ENCODE results near the gene CDK11A.
"Not testable (repeated sequence)": the region's sequence is repeated elsewhere in the genome, so short reads cannot be mapped to it uniquely, and the experiment has no call there.

The CDK11A gene

DNA sequence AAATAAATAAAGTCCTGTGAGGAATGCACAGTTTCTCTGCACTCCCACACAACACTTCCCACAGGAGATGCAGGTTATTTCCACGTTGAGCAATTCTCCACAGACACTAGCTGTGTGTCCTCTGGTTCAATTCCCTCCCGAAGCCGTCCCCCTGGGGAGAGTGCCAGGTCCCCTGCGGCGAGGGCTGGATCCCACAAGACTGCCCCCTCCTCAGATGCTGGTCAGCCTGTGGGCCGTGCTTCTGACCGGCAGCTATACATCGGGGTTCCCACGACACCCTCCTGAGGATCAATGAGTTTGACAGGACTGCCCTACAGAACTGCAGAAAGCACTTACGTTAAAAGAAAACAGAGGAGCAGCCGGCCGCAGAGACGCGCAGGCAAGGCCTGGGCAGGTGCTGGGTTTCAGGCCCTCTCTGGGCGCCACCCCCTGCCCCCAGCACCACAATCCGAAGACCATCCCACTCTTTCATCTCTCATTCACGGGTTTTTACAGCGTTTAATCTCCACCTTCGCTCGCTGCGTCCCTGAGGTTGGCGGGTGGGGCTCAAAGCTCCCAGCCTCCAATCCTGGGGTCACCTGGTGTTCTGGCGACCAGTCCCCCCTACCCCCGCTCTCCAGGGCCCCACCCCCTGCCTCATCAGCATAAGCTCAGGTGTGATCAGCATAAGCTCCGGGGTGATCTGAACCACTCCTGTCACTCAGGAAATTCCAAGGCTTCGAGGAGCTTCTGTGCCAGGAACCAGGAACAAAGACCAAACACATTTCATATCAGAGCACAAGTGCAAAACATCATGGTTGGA, 40.9 kb downstream of the CDK11A start:
- in situ Hi-C loops (cut with HindIII; ENCODE audit: low pct_ligation_motif_present, low sequenced_read_pairs): no loop called here
- TF ChIP-seq, protein P1, sequence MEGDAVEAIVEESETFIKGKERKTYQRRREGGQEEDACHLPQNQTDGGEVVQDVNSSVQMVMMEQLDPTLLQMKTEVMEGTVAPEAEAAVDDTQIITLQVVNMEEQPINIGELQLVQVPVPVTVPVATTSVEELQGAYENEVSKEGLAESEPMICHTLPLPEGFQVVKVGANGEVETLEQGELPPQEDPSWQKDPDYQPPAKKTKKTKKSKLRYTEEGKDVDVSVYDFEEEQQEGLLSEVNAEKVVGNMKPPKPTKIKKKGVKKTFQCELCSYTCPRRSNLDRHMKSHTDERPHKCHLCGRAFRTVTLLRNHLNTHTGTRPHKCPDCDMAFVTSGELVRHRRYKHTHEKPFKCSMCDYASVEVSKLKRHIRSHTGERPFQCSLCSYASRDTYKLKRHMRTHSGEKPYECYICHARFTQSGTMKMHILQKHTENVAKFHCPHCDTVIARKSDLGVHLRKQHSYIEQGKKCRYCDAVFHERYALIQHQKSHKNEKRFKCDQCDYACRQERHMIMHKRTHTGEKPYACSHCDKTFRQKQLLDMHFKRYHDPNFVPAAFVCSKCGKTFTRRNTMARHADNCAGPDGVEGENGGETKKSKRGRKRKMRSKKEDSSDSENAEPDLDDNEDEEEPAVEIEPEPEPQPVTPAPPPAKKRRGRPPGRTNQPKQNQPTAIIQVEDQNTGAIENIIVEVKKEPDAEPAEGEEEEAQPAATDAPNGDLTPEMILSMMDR (IDR thresholded peaks at IDR 0.05; ENCODE audit: low read depth, low read length, missing control alignments): no peak
- Histone ChIP-seq H3K27me3 (replicated peaks) (no peaks in the 10 kb centered on the region), H3K36me3 (replicated peaks) (peaks cover 7% of the 10 kb centered on the region), H3K4me3 (ENCODE audit: low read depth, low read length) (no peak overlapping the region), H3K27ac (no peak overlapping the region)
- DNase-seq: no peak

- TF ChIP-seq, protein P1 (IDR thresholded peaks at IDR 0.05; ENCODE audit: low read depth, low read length, missing control alignments): no peak
- H3K4me3 ChIP-seq (ENCODE audit: low read depth, low read length): no peak overlapping the region
- in situ Hi-C loops (cut with HindIII; ENCODE audit: low pct_ligation_motif_present, low sequenced_read_pairs): no loop called here
- H3K36me3 ChIP-seq (replicated peaks): peaks cover 7% of the 10 kb centered on the region
- H3K27me3 ChIP-seq (replicated peaks): no peaks in the 10 kb centered on the region
- peak; percentile 45 for DNase-seq
- peak overlapping the region; percentile 23 for H3K27ac ChIP-seq
These were observed 43.3 kb downstream of the CDK11A start for GRCh38 chr1:1680912-1681273.

- TF ChIP-seq, protein P1 (IDR thresholded peaks at IDR 0.05; ENCODE audit: low read depth, low read length, missing control alignments): no peak
- in situ Hi-C loops (cut with HindIII; ENCODE audit: low pct_ligation_motif_present, low sequenced_read_pairs): no loop called here
- no peak overlapping the region for H3K4me3 ChIP-seq (ENCODE audit: low read depth, low read length)
- no peaks in the 10 kb centered on the region for H3K27me3 ChIP-seq (replicated peaks)
- peak overlapping the region; percentile 23 for H3K27ac ChIP-seq
- no peak for DNase-seq
- peaks cover 2% of the 10 kb centered on the region for H3K36me3 ChIP-seq (replicated peaks)
These were observed 43.9 kb downstream of the CDK11A start for GRCh38 chr1:1680031-1680911.

DNA sequence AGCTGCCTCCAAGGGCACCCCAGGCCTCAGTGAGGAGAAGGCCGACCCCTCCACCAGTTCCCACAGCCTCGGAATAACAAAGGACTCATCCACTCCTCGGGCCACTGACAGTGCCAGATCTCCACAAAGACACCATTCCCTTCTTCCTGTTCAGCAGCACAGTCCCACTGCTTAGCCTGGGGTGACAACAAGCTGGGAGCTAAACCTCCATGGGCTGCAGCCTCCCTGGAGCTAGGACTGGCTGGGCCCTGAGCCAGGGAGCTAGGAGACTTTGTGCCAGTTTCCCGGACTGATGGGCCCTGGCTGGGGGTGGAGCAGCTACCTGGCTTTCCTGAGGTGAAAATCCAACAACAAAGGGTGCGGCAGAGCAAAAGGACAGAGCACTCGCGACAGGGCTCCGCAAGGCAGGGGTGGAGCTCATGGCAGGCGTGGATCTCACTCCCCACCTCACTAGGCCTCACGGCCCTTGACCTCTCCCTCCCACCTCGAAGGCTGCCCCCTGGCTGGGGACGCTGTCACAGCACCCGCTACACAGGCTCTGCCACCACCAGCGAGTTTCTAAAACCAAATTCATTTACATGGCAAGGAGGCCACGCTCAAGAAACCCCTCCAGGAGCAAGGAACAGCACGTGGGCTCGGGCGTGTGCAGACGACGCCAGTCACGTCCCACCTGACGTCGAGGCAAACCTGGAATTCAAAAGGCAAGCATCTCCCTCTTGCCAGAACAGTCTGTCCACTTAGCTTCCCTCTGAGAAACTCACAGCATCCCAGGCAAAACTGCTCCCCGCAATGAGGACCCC, 45.4 kb downstream of the CDK11A start:
- no peak for DNase-seq
- Histone ChIP-seq H3K27ac (no peak overlapping the region), H3K36me3 (replicated peaks) (peaks cover 2% of the 10 kb centered on the region), H3K4me3 (ENCODE audit: low read depth, low read length) (no peak overlapping the region), H3K27me3 (replicated peaks) (no peaks in the 10 kb centered on the region)
- TF ChIP-seq, protein P1 (IDR thresholded peaks at IDR 0.05; ENCODE audit: low read depth, low read length, missing control alignments): peak; percentile 48
- in situ Hi-C loops (cut with HindIII; ENCODE audit: low pct_ligation_motif_present, low sequenced_read_pairs): no loop called here

DNA sequence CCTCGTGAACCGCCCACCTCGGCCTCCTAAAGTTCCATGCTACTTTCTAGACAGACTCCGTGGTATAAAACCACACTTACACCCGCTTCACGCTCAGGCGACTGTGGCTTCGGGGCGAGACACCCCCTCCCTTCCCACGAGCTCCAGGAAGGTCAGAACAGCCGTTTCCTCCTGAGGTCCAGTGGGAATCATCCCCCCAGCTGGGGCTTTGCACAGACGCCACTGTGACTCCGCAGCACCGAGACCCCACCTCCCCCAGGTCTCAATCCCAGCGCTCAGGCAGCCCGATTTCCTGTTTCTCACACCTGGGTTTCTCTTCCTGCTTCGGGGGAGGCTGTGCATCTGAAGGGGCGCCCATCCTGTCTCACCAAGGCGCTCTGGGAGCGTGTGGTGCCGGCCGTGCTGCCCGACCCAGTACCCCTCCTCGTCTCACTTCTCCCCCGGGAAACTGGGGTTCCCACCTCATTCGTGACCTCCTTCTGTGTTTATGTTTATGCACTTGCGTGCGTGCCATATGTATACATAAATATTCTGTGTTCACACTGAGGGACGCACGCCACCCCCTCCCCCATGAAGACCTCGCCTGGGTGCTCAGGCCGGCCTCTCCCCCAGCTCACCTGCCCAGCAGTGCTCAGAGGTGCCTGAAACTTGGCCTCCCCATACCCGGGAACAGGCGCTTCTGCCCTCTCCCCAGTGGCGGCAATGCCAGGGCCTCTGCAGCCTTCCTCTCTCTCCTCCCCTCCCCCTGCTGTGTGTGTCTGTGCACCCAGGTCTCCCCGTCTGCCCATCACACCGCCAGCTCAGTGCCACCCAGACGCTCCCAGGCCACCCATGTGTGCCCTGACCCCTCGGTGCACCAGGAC, 46.2 kb downstream of the CDK11A start:
- TF ChIP-seq, protein P1 (IDR thresholded peaks at IDR 0.05; ENCODE audit: low read depth, low read length, missing control alignments): no peak
- in situ Hi-C loops (cut with HindIII; ENCODE audit: low pct_ligation_motif_present, low sequenced_read_pairs): no loop called here
- no peak for DNase-seq
- no peak overlapping the region for H3K27ac ChIP-seq
- H3K27me3 ChIP-seq (replicated peaks): no peaks in the 10 kb centered on the region
- no peak overlapping the region for H3K4me3 ChIP-seq (ENCODE audit: low read depth, low read length)
- H3K36me3 ChIP-seq (replicated peaks): peaks cover under 1% of the 10 kb centered on the region

DNA sequence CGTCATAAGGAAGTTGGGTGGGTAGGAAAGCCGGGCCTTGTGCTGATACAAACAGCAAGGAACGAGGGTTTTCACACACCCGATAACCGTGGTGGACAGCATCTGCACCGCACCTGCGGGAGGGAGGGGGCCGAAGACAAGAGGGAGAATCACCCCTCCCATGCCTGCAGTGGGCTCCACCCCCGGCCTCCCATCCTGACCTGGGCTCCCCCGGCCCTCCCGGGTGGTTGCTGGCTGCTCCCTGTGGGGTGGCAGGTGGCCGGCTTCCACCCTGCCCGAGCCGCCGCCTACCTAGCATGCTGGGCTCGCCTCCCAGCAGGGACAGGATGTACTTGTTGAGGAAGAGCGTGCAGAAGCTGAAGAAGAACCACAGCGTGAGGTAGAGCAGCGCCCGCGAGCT, 48.1 kb downstream of the CDK11A start:
- H3K27me3 ChIP-seq (replicated peaks); DNase-seq; H3K27ac ChIP-seq; H3K4me3 ChIP-seq (ENCODE audit: low read depth, low read length); in situ Hi-C loops (cut with HindIII; ENCODE audit: low pct_ligation_motif_present, low sequenced_read_pairs): not testable (repeated sequence)
- H3K36me3 ChIP-seq (replicated peaks): peaks cover 18% of the 10 kb centered on the region

DNA sequence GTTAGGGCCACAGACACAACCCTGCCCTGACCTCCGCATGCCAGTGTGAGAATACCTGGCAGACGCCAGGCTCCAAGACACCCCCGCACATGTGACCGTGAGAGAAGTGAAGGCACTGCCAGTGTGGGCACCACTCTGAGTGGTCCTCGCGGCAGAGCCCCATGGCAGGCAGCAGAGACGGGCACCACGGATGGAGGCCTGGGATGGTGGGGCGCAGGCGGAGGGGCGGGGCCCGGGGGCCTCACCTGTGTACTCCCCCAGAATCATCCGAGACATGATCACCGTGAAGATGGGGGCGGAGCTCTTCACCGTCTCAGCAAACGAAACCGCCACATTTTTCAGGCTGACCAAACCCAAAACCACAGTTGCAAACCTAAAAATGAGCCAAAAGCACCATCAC, 48.9 kb downstream of the CDK11A start:
- in situ Hi-C loops (cut with HindIII; ENCODE audit: low pct_ligation_motif_present, low sequenced_read_pairs); DNase-seq; H3K27ac ChIP-seq; H3K4me3 ChIP-seq (ENCODE audit: low read depth, low read length); H3K27me3 ChIP-seq (replicated peaks): not testable (repeated sequence)
- H3K36me3 ChIP-seq (replicated peaks): peaks cover 25% of the 10 kb centered on the region

All from brain microvascular endothelial cell (primary cell).